Skeletal muscle cell (primary cell): ENCODE data around the gene ATF7.
"Not testable (repeated sequence)": the region's sequence is repeated elsewhere in the genome, so short reads cannot be mapped to it uniquely, and the experiment has no call there.

Experiments
- DNase-seq: peaks from one replicate; pipeline ENCODE4 v3.0.0-alpha.2; 2010; ENCODE audit warnings: low read depth
- H3K4me3 ChIP-seq: 2 replicates; pipeline ENCODE4 v1.5.1; 2011; ENCODE audit warnings: low read depth, mild to moderate bottlenecking, control low read depth, low read length, moderate library complexity

ATF7 gene

DNA sequence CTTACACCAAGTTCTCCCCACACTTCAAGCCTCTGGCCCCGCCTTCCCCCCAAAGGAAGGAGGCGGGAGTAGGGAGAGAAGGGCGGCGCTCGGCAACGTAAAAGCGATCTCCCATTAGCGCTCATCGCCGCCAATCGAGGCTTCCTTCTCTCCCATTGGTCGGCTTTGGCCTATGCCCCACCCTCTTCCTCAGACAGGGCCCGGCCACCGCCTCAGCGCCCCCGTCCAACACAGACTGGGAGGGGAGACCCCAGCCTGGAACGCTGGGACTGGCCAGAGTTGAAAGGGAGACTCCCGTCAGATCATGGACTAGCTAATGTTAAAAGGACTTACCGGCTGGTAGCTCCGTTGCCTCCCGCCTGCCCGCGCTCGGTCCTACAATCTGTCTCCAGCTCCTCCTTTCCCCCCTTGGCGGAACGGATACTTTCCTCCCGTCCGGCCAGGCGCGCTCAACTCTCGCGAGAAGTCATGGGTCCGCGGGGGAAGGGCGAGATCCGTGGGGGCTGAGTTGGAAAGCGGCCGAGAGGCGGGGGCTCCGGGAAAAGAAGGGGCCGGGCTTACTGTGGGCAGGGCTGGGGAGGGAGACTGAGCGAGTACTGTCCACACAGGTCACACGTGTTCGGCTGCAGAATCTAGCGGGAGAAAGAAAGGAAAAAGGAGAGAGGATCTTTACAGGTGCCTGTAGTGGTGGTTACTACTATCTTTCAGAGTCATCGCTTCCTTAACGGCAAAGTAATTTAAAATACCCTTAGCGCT, at the start of gene ATF7:
ATF7 (minus strand) TSS at position 437 of the 756 bp plus-strand sequence. CDS start 25,382 bp downstream, outside the sequence.
- H3K4me3 ChIP-seq, result peak within 1 kb of the TSS; percentile 84
- DNase-seq, result peak; percentile 94

DNA sequence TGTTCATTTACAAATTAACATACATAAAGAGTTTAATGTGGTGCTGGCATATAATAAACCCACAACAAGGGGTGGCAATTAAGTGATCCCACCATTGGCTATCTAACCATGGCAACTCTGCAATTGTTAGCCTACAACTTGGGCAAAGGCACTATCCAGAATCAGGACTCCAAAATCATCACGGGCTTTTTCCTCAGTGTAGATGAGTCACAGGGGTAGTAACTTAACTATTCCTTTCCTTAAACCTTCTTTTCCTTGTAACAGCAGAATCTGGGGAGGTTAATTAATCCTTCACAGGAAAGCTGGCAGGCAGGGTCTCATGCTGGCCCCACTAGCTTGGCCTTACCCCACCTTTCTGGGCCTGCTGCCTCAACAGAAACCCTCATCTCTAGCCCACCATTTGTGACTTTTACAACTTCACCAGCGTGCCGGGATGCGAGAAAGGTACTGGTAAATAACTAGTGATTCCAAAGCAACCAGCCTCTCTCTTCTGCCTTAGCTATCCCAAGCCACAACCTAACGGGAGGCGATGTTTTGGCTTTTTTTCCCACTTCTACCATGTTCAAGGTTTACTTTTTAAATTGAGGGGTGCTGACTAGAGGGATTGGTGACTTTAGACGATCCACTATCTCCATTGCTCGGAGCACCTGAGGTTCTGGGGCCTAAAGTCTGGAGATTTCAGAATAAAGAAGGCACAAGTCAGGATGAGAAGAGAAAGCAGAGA, 49.0 kb upstream of the ATF7 start:
- no peak for DNase-seq

DNA sequence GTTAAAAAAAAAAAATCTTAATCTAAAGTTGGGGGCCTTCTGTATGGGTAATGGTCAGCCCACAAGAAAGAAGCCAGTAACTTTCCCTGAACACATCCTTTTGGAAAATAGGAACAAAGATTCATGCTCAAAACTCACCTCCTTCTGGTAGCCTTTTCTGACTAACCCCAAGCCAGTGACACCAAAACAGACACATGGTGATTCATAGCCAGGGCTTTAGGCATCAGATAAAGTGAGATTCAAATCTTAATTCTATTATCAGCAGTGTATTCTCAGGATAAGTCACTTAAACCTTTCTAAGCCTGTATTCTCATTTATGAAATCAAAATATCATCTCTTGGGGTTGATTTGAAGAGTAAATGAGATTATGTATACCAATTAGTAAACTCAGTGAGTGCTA, 44.8 kb upstream of the ATF7 start:
- DNase-seq, result no peak
- no peak overlapping the region for H3K4me3 ChIP-seq

More for the DNA sequence above, 49.0 kb upstream of the ATF7 start:
- H3K4me3 ChIP-seq, result peak overlapping the region; percentile 63

DNA sequence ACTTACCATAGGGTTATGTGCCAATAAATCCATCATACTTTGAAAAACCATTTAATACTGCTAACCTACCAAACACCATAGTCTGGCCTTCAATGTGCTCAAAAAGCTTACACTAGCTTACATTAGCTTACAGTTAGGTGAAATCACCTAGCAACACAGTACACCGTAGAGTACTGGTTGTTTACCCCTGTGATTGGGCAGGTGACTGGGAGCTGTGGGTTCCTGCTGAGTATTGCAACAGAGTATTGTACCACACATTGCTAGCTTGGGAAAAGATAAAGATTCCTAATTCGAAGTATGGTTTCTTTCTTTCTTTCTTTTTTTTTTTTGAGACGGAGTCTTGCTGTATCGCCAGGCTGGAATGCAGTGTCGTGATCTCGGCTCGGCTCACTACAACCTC, 44.1 kb upstream of the ATF7 start:
- H3K4me3 ChIP-seq, result no peak overlapping the region
- no peak for DNase-seq

DNA sequence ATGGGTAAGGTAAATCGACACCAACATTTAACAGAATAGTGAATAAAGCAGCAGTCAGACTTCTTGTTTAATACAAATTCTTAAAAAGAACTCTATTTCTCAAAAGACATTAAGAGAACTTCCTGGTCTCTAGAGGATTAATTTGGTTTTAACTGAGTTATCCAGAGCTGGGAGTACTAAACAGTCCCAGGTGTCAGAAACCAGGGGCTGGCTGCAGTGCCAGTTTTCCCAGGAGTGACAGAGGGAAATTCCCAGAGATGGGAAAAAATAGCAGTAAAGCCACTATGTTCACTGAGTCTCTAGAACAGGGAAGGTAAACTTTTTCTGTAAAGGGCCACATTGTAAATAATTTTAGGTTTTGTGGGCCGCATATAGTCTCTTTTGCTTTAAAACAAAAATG, 40.9 kb upstream of the ATF7 start:
- no peak for DNase-seq
- no peak overlapping the region for H3K4me3 ChIP-seq

DNA sequence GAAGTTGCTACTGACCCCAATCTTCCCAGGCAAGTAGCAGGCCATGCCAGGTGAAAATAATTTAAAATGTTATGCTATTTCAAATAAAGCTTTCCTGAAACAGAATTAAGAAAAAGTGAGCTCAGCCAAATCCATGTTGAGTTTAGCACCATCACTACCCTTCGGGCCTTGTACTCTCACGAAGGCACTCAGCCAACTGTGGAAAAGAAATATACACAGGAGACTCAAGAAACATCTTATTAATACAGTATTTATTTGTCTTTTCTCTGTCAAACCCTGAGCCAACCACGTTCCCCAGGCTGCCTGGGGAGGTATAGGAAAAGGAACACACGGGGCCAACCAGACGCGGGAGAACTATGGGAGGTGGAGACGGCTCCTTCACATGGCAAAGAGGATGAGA, 38.8 kb upstream of the ATF7 start:
- DNase-seq, result no peak
- no peak overlapping the region for H3K4me3 ChIP-seq

DNA sequence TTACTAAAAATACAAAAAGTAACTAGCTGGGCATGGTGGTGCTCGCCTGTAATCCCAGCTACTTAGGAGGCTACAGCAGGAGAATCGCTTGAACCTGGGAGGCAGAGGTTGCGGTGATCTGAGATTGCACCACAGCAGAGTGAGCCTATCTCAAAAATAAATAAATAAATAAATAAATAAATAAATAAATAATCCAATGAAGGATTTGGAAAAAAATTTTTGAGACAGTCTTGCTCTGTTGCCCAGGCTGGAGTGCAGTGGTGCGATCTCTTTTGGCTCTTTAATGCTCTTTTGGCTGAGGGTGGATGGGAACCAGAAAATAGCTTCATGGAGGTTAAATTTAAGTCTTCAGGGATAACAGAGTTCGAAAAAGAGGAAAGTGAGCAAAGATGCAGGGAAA, 38.0 kb upstream of the ATF7 start:
- H3K4me3 ChIP-seq, result no peak overlapping the region
- DNase-seq, result no peak

DNA sequence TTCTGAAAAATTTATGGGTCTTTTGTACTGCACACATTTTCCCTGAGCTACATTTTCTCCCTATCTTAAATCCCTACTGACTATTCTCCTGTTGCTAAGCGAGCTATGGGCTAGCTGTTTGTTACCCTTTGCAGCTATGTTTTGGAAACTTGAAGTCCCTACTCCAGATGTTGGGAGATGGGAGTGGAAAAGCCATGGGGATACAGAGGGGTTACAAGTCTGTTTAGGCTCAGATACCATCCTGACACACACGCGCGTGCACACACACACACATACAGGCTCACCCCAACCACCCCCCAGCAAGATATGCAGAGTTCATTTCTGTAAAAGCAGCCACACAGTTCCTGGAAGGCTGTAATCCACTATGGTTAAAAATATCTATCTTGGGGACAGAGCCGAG, 33.9 kb upstream of the ATF7 start:
- no peak overlapping the region for H3K4me3 ChIP-seq
- DNase-seq, result no peak

DNA sequence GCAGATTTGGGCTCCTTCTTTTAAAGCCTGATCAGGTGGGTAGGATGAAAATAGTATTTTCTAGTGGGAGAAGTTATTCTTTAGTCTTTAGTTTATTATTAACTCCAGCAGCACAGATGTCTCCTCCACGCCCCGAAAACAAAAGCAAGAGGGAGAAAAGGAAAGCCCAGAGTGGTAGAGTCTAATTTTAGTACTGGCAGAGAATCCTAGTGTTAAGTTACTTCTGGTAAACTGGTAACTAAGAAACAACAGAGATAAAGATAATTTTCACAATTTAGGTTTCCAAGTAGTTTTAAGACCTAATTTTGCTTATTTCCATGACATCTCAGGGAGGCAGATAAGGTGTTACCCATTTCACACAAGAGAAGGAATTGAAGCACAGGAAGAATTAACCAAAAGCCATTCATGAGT, 33.4 kb upstream of the ATF7 start:
- no peak overlapping the region for H3K4me3 ChIP-seq
- no peak for DNase-seq

DNA sequence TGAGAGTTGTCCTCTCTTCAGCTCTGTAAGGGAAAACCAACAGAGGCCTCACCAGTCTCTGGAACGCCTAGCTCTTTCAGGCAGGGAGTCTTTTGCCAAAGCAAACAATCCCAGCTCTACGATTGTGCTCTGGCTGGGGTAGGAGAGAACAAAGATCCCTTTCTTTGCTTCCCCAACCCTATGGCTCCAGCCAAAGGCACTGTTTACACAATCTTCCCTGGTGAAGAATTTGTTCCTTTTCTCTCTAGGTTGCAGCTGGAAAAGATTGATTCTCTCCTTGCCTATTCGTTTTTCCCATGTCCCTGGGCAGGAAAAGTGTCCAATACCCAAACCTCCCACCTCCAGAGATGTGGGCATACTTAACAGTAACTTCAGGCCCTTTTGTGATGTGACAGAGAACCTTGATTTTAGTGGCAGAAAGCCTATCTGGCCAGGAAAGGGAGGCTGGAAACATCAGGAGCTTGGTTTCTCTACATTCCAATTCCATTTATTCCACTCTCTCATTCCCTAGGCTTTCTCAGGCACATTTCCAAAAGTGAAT, 32.9 kb upstream of the ATF7 start:
- H3K4me3 ChIP-seq, result no peak overlapping the region
- DNase-seq, result peak; percentile 73

DNA sequence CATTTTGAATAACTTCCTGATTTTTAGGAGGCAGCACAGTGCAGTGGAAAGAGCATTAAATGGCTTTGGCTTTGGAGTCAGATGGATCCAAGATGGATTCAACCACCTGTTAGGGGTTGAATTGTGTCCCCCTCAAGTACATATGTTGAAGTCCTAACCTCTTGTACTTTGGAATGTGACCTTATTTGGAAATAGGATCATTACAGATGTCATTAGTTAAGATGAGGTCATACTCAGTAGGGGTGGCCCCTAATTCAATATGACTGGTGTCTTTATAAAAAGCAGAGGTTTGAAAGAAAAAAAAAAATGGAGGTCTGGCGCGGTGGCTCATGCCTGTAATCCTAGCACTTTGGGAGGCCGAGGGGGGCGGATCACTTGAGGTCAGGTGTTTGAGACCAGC, 30.9 kb upstream of the ATF7 start:
- no peak overlapping the region for H3K4me3 ChIP-seq
- no peak for DNase-seq

DNA sequence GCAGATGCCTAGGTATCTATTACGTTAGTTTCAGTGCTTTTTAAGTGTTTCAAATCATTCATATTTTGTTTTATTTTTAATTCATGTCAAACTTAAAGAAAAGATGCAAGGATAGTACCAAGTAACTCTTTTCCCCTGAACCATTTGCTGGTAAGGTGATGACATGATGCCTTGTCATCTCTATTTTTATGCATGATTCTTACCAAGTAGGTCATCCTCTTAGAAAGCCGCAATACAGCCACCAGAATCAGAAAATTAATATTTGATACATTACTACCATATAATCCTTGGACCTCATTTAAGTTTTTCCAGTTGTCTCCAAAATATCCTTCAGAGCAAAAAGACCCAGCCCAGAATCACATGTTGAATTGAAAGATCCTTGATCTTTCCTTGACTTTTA, 27.4 kb upstream of the ATF7 start:
- H3K4me3 ChIP-seq, result no peak overlapping the region
- no peak for DNase-seq

DNA sequence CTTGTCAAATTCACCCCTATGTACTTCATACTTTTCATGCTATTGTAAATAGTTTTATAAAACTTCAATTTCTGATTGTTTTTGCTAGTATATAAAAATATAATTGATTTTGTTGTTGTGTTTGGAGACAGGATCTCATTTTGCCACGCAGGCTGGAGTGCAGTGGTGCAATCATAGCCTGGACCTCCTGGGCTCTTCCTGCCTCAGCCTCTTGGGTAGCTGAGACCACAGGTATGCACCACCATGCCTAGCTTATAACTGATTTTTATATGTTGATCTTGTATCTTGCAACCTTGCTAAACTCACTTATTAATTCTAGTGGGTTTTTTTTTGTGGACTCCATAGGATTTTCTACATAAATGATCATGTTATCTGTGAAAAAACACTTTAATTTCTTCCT, 26.2 kb upstream of the ATF7 start:
- H3K4me3 ChIP-seq, result no peak overlapping the region
- DNase-seq, result peak; percentile 21

DNA sequence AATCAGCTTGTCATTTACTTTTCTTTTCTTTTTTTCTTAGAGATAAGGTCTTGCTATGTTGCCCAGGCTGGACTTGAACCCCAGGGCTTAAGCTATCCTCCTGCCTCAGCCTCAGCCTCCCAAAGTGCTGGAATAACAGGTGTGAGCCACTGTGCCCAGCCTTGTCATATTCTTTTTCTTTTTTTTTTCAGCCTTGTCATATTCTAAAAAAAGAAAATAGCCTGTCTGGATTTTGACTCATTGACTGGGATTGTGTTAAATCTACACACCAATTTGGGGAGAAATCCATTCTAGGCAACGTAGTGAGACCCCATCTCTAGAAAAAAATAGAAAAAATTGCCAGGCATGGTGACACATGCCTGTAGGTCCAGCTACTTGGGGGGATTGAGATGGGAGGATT, 25.6 kb upstream of the ATF7 start:
- no peak overlapping the region for H3K4me3 ChIP-seq
- no peak for DNase-seq

DNA sequence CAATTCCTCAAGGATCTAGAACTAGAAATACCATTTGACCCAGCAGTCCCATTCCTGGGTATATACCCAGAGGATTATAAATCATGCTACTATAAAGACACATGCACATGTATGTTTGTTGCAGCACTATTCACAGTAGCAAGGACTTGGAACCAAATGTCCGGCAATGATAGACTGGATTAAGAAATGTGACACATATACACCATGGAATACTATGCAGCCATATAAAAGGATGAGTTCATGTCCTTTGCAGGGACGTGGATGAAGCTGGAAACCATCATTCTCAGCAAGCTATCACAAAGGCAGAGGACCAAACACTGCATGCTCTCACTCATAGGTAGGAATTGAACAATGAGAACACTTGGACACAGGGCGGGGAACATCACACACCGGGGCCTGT, 20.1 kb upstream of the ATF7 start:
- H3K4me3 ChIP-seq, DNase-seq: not testable (repeated sequence)

DNA sequence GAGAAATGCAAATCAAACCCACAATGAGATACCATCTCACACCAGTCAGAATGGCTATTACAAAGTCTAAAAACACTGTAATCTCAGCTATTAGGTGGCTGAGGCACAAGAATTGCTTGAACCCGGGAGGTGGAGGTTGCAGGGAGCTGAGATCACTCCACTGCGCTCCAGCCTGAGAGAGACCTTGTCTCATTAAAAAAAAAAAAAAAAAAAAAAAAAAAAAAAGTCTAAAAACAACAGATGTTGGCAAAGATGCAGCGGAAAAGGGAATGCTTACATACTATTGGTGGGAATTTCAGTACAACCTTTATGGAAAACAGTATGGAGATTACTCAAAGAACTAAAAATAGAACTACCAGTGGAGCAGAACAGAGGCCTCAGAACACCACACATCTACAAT, 19.0 kb upstream of the ATF7 start:
- no peak overlapping the region for H3K4me3 ChIP-seq
- no peak for DNase-seq

DNA sequence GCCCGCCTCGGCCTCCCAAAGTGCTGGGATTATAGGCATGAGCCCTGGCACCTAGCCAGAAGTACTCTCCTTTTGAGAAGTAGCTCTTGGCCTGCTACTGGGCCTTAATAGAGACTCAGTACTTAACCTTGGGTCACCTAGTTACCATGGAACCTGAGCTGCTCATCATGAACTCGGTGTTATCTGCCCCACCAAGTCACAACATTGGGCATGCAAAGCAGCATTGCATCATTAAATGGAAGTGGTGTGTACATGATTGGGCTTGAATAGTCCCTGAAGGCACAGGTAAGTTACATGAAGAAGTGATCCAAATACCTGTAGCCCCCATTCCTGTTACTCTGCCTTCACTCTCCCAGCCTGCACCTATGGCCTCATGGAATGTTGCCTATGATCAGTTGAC, 18.0 kb upstream of the ATF7 start:
- DNase-seq, result no peak
- no peak overlapping the region for H3K4me3 ChIP-seq

DNA sequence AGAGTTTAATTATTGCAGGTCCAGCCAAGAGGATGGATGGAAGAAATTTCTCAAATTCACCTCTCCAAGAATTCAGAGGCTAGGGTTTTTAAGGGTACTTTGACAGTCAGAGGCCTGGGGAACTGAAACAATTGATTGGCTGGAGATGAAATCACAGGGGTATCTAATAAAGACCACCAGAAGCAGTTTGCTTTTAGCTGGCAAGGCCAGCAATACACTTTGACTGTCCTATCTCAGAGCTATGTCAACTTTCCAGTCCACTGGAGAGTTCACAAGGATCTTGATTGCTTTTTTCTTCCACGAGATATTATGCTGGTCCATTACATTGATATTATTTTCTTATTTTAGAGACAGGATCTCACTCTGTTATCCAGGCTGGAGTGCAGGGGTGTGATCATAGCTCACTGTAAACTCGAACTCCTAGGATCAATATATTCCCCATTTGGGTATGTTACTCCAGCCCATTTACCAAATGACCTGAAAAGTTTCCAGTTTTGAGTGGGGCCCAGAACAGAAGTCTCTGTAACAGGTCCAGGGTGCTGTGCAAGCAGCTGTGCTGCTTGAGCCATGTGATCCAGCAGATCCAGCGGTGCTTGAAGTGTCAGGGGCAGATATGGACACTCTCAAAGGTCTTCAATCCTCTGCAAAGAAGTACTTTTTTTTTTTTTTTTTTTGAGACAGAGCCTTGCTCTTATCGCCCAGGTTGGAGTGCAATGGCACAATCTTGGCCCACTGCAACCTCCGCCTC, 17.2 kb upstream of the ATF7 start:
- DNase-seq, result no peak
- H3K4me3 ChIP-seq, result no peak overlapping the region

DNA sequence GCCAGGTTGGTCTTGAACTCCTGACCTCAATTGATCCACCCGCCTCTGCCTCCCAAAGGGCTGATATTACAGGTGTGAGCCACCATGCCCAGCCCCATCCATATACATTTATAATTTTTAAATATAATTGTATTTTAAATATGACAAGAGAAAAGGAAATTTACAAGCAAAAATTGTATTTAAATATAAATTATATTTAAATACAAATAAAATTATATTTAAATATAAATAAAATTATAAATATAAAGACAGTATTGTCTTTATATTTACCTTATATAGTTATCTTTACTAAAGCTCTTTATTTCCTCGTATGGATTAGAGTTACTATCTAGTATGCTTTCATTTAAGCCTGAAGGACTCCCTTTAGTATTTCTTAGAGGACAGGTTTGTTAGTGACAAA, 11.9 kb upstream of the ATF7 start:
- no peak overlapping the region for H3K4me3 ChIP-seq
- no peak for DNase-seq

DNA sequence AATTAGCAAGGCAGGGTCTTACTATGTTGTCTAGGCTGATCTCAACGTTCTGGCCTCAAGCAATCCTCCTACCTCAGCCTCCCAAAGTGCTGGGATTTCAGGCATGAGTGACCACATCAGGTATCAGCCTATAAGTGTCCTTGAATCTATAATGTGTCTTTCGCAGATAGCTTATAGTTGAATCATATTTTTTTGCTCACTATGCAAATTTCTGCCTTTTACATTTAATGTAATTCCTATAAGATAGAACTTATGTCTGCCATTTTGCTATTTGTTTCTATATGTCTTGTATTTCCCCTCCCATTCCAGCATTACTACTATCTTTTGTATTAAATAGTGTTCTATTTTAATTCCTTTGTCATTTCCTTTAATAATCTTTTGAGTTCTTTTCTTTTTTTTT, 10.5 kb upstream of the ATF7 start:
- H3K4me3 ChIP-seq, result no peak overlapping the region
- no peak for DNase-seq
